ENCODE measurements around the gene ZNF287. TPM values are rescaled to one million over a fixed set of nuclear protein-coding genes. Genes with fewer than 3 reads are reported as not detected.

Gene ZNF287
- total RNA-seq: 5.3 and 5.6 TPM in 2 replicates

DNA sequence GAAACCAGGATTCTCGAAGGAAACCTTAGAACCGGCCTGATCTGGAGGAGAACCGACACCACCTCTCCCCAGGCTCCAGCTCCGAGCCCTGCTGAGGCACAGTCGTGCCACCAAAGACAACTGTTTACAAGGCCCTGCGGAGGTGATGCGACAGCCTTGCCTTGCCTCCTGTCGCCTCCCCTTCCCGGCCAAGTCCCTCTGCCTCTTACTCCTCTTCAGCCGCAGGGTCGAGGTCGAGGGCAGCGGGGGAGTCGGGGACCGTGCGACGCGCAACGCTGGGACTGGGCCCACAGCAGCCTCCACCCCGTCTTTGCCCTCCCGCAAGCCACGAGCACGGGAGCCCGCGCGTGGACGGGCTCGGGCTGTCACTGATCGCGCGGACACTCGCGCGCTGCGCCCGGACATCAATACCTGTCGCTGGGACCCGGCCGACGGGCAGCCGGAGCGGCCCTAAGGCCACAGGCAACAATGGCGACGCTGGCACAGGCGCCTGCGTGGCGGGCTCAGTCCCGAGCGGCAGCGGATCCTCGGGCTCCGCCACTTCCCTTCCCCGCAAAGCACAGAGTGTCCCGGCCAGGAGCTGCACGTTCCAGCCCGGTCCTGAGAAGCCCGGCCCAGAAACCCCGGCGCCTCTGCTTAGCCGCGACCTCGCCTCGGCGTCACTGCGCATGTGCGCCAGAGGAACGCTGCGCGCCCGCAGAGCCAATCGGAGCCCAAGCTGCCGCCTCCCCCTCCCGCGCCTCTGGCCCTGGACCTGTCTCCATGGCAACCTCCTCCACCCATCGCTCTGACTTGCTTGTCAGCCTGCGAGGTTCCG lies at the start of gene ZNF287:
ZNF287 (minus strand) TSS at position 664 of the 817 bp plus-strand sequence. CDS start 1,473 bp downstream, outside the sequence.

Other genes starting within 250 kb of the ZNF287 start
- 28.8 and 29.8 TPM in 2 replicates for gene CENPV, start 215.7 kb downstream of the ZNF287 start, total RNA-seq
- 1,401 and 2,051 TPM in 2 replicates for gene UBB, start 188.1 kb downstream of the ZNF287 start, total RNA-seq
- gene TRPV2, start 153.6 kb downstream of the ZNF287 start, total RNA-seq: 49.9 and 70.0 TPM in 2 replicates
- 0.83 and 1.2 TPM in 2 replicates for gene LRRC75A, start 77.0 kb downstream of the ZNF287 start, total RNA-seq
- gene ZNF624, start 84.6 kb upstream of the ZNF287 start, total RNA-seq: 4.4 and 4.8 TPM in 2 replicates
- 8.1 and 9.2 TPM in 2 replicates for gene CCDC144A, start 121.0 kb upstream of the ZNF287 start, total RNA-seq